Brain microvascular endothelial cell (primary cell): ENCODE measurements around the gene RAB17.
A peak's percentile ranks its signal among the peaks of the same experiment; 100 is the strongest.
"Not testable (repeated sequence)": the region's sequence is repeated elsewhere in the genome, so short reads cannot be mapped to it uniquely, and the experiment has no call there.

Source experiments
- DNase-seq: peaks from one replicate; pipeline ENCODE4 v3.0.0-alpha.2; 2020
- H3K27ac ChIP-seq: fragments of 250-450 bp; sonication (Bioruptor Pico); 2 replicates; pipeline ENCODE4 v1.5.1; 2020; ENCODE audit warnings: mild to moderate bottlenecking, moderate library complexity
- H3K27me3 ChIP-seq: fragments of 250-450 bp; sonication (Bioruptor Pico); replicated peaks from 2 replicates; pipeline ENCODE4 v1.5.1; 2020; ENCODE audit warnings: mild to moderate bottlenecking
- H3K36me3 ChIP-seq: fragments of 250-450 bp; sonication (Bioruptor Pico); replicated peaks from 2 replicates; pipeline ENCODE4 v1.5.1; 2020; ENCODE audit warnings: mild to moderate bottlenecking
- H3K4me3 ChIP-seq: 2 replicates; pipeline ENCODE4 v1.5.1; 2011; ENCODE audit warnings: low read depth, mild to moderate bottlenecking, control low read depth, low read length, moderate library complexity
- CTCF ChIP-seq: IDR thresholded peaks from 2 replicates; pipeline ENCODE4 v1.5.1; 2011; ENCODE audit warnings: low read depth, mild to moderate bottlenecking, moderate library complexity, low read length, control low read depth, inconsistent platforms; ENCODE audit errors: missing control alignments
- in situ Hi-C: cut with HindIII; loops from 2 replicates; pipeline ENCODE4 v1.10.0; 2017; ENCODE audit warnings: low sequenced_read_pairs, low pct_ligation_motif_present

The RAB17 gene

GRCh38 chr2:237613679-237614078 is 23.1 kb upstream of the RAB17 start:
- no peaks in the 10 kb centered on the region for H3K27me3 ChIP-seq
- DNase-seq = no peak
- no peak for TF ChIP-seq CTCF
- H3K4me3 ChIP-seq = no peak overlapping the region
- no peaks in the 10 kb centered on the region for H3K36me3 ChIP-seq
- in situ Hi-C loops = no loop called here
- H3K27ac ChIP-seq = no peak overlapping the region

GRCh38 chr2:237612527-237613357 is 22.2 kb upstream of the RAB17 start:
- Histone ChIP-seq H3K36me3 (no peaks in the 10 kb centered on the region), H3K27ac (no peak overlapping the region), H3K27me3 (no peaks in the 10 kb centered on the region), H3K4me3 (no peak overlapping the region)
- in situ Hi-C loops = no loop called here
- TF ChIP-seq CTCF = no peak
- no peak for DNase-seq

- H3K4me3 ChIP-seq, H3K27ac ChIP-seq, H3K36me3 ChIP-seq, H3K27me3 ChIP-seq, in situ Hi-C loops, DNase-seq: not testable (repeated sequence)
Observed at GRCh38 chr2:237606522-237606921, 16.0 kb upstream of the RAB17 start.

GRCh38 chr2:237604960-237605359 is 14.4 kb upstream of the RAB17 start:
- no peaks in the 10 kb centered on the region for H3K27me3 ChIP-seq
- TF ChIP-seq CTCF = peak; percentile 60
- DNase-seq = no peak
- H3K4me3 ChIP-seq = no peak overlapping the region
- in situ Hi-C loops = no loop called here
- H3K36me3 ChIP-seq = no peaks in the 10 kb centered on the region
- H3K27ac ChIP-seq = no peak overlapping the region

GRCh38 chr2:237604391-237604790 is 13.9 kb upstream of the RAB17 start:
- Histone ChIP-seq H3K27me3 (no peaks in the 10 kb centered on the region), H3K27ac (peak overlapping the region; percentile 82), H3K4me3 (no peak overlapping the region), H3K36me3 (no peaks in the 10 kb centered on the region)
- no peak for TF ChIP-seq CTCF
- in situ Hi-C loops = no loop called here
- DNase-seq = no peak

GRCh38 chr2:237603718-237604362 is 13.3 kb upstream of the RAB17 start:
- peak; percentile 87 for DNase-seq
- Histone ChIP-seq H3K27me3 (no peaks in the 10 kb centered on the region), H3K27ac (peak overlapping the region; percentile 82), H3K36me3 (no peaks in the 10 kb centered on the region), H3K4me3 (no peak overlapping the region)
- in situ Hi-C loops = no loop called here
- no peak for TF ChIP-seq CTCF
